Hematopoietic multipotent progenitor cell treated with erythropoietin and hydrocortisone succinate and interleukin-3 and kit ligand, for 4 days (in vitro differentiated cells): ENCODE data around the gene ROCK2.

ENCODE experiments used
- DNase-seq: peaks from one replicate; pipeline ENCODE4 v3.0.0-alpha.2; 2015

ROCK2 gene

GRCh38 chr2:11307764-11308415 is 36.5 kb downstream of the ROCK2 start:
- DNase-seq = peak; percentile 28

DNA sequence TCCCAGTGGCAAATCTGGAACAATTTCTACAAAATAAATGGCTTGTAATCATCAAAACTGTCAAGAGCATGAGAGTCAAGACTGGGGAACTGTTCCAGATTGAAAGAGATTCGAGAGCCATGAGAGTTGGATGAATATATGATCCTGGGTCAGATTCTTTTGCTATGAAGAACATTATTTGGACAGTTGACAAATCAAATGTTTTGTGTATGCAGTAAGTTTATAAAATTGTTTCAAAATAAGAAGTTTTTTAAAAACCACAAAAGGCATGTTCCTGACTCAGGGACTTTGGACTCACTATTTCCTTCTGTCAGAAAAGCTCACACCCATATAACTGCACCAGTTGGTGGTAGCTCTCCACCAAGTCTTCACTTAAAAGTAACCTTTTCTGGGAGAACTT is 38.5 kb downstream of the ROCK2 start:
- peak; percentile 25 for DNase-seq

GRCh38 chr2:11305338-11305737 is 39.1 kb downstream of the ROCK2 start:
- DNase-seq = peak; percentile 69

- DNase-seq = no peak
These were observed 40.0 kb downstream of the ROCK2 start for GRCh38 chr2:11304476-11304875.

GRCh38 chr2:11303290-11304013 is 41.0 kb downstream of the ROCK2 start:
- no peak for DNase-seq

GRCh38 chr2:11299439-11299838 is 45.0 kb downstream of the ROCK2 start:
- no peak for DNase-seq

DNA sequence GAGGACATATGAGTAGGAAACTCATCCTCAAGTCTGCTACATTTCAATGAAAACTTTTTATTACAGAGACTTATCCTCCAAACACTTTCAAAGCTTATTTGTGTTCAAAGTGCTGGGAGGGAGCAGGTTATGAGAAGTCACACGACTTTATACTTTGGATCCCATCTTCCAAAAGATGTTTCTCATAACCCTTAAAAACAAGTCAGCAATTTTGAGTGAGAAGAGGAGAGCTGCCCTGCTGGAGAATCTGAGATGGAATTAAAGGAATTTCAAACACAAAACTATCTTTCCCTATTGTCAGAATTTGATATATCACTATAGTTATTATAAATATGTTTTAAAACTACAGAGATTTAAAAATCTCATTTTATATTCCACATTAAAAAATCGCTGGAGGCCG is 45.8 kb downstream of the ROCK2 start:
- no peak for DNase-seq

GRCh38 chr2:11296401-11296800 is 48.0 kb downstream of the ROCK2 start:
- DNase-seq = no peak

DNA sequence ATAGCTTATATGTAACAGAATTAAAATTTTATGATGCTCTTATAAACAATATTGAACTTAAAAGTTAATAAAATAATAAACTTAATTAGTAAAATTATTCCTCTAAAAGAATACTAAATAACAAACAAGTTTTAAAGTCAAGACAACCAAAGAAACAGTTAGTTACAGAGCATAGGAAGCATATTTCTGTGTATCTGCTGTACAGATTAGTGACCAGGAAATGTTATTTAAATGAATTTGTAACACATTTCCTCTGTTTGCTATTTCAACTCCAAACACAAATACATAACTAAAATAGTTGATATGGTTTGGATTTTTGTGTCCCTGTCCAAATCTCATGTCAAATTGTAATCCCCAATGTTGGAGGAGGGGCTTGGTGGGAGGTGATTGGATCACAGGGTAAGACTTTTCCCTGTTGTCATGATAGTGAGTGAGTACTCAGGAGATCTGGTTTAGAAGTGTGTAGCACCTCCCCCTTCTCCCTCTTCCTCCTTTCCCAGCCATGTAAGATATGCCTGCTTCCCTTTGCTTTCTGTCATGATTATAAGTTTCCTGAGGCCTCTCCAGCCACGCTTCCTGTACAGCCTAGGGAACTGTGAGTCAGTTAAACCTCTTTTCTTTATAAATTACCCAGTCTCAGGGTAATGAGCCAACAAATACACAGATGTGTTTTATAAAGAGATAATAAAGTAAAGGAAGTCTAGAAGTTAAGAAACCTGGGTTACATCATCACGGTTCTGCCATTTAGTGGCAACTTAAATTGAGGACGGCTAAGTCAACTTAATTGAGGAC is 51.8 kb downstream of the ROCK2 start:
- peak; percentile 71 for DNase-seq

DNA sequence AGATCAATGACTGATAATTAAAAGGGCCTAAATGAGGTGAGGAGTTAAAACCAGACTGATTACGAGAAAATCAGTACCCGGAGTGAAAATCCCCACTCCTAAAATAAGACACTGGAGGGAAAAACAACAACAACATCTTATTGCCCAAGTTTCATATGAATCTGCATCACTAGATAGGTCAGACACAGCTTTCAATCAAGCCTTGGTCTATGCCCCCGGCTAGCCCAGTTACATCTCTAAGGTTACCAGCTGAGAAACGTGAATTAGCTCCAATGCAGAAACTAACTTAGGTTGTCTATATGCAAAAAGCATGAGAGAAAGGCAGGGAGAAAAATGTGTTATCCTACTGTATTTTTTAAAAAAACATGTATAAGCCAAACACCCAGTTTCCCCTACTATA is 53.7 kb downstream of the ROCK2 start:
- no peak for DNase-seq

GRCh38 chr2:11290211-11290610 is 54.2 kb downstream of the ROCK2 start:
- DNase-seq = no peak

- DNase-seq = no peak
These were observed 56.0 kb downstream of the ROCK2 start for GRCh38 chr2:11288431-11288830.

DNA sequence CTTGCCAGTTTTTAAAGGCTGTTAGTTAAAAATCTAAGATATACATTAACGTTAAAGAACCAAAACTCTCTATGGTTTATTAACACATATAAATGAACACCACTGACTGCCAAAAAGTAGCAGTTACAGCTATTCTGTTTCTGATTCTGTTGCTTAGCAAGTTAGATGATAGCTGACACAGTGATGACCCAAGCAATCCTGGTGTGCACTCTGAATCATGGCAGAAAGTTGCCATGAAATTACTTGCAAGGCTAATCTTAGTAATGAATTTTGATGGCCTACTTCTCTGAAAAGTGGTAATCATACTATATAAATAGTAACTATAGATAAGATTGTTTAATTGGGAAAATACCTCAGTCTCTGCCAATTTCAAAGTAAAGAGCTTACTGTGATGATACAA is 57.7 kb downstream of the ROCK2 start:
- no peak for DNase-seq

DNA sequence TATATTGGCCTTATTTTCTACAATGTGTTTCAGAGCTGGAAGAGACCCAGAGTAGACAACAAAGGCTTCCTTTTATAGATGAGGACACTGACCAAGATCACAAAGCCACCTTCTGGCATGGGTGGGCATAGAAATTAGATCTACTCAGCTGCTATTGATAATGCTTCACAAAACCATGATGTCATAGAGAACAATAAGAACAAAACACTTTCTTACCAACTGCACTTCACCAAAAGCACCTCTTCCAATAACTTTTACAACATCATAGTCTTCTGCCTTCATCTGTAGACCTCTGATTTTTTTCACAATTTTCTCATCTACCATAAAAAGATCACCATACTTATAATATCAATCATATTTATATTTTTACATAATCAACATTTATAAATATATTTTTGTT is 58.1 kb downstream of the ROCK2 start:
- no peak for DNase-seq

- DNase-seq = no peak
These were observed 58.9 kb downstream of the ROCK2 start for GRCh38 chr2:11285499-11285898.

GRCh38 chr2:11281186-11281585 is 63.2 kb downstream of the ROCK2 start:
- peak; percentile 23 for DNase-seq

- DNase-seq = no peak
These were observed 63.7 kb downstream of the ROCK2 start for GRCh38 chr2:11280713-11281112.

- DNase-seq = peak; percentile 78
These were observed 65.0 kb downstream of the ROCK2 start for GRCh38 chr2:11279398-11279797.

- DNase-seq = no peak
These were observed 66.2 kb downstream of the ROCK2 start for GRCh38 chr2:11278219-11278618.

- DNase-seq = no peak
These were observed 68.5 kb downstream of the ROCK2 start for GRCh38 chr2:11275910-11276309.

DNA sequence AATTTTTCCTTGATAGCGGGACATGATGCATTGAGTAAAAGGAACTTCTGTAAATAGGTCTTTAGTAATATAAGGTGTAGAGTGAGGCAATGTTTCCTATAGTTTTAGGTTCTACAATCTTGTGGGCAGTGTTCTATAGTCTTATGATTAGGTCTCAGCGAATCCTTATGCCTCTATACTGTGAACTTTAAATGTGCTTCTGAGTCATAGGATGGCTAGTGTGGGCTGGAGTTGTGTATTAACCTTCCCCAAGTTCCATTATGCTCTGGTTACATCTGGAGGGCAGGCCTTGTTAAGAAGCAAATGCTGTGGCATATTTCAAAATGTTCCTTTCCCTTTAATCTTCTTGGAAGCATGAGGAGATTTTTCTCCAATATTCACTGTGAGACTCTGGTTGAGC is 73.5 kb downstream of the ROCK2 start:
- peak; percentile 21 for DNase-seq

- DNase-seq = no peak
These were observed 76.5 kb downstream of the ROCK2 start for GRCh38 chr2:11267931-11268330.

- DNase-seq = no peak
These were observed 79.6 kb downstream of the ROCK2 start for GRCh38 chr2:11264818-11265217.

- DNase-seq = no peak
These were observed 80.4 kb downstream of the ROCK2 start for GRCh38 chr2:11264007-11264406.
